Measurements from ENCODE around the gene ZNF615. TPM values are rescaled to one million over a fixed set of nuclear protein-coding genes. Genes with fewer than 3 reads are reported as not detected.
"Not testable (repeated sequence)": the region's sequence is repeated elsewhere in the genome, so short reads cannot be mapped to it uniquely, and the experiment has no call there.

The ZNF615 gene
- polyA plus RNA-seq, 1 donor from 2014 or later = 8.4 TPM

DNA sequence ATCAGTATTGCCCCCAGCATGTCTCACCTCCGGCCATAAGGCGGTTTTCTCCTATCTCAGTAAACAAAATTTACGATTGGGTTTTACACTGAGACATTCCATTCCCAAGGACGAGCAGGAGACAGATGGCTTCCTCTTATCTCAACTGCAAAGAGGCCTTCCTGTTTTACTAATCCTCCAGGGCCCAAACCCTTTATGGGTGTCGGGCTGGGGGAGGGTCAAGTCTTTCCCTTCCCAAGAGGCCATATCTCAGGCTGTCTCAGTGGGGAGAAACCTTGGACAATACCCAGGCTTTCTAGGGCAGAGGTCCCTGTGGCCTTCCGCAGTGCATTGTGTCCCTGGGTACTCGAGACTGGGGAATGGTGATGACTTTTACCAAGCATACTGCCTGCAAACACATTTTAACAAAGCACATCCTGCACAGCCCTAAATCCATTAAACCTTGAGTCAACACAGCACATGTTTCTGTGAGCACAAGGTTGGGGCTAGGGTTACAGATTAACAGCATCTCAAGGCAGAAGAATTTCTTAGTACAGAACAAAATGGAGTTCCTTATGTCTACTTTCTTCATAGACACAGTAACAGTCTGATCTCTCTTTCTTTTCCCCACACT, 47.3 kb downstream of the ZNF615 start:
- Mint-ChIP-seq H3K9me3 (peaks cover 23 to 76% (median 59%) of the 10 kb centered on the region in 3 donors), H3K36me3 (peaks cover 15% of the 10 kb centered on the region)
- not testable (repeated sequence) for H3K4me1 Mint-ChIP-seq, H3K27me3 Mint-ChIP-seq, H3K4me3 Mint-ChIP-seq, H3K27ac Mint-ChIP-seq

DNA sequence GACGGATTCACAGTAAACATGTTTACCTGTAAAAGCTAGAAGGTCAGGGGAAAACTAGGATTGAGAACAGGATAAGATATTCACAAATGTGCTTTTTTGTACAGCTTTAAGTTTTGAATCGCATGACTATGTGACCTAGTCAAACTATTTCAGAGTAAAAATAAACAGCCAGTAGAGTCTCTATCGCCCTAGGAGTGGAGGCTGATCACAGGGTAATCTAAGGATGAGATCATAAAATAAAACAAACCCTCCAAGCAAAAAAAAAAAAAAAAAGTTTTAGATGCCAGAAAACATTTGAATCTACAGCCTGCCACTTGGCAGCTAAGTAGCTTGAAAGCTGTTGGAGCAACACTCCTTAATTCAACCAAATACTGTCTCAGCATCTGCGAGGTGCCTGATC, 48.2 kb downstream of the ZNF615 start:
- H3K27me3 Mint-ChIP-seq = no peaks in the 10 kb centered on the region
- H3K4me3 Mint-ChIP-seq = peak overlapping the region in 1 of 4 donors; percentile 68
- peaks cover 23 to 72% (median 50%) of the 10 kb centered on the region in 3 donors for H3K9me3 Mint-ChIP-seq
- peaks cover 7% of the 10 kb centered on the region for H3K36me3 Mint-ChIP-seq
- H3K4me1 Mint-ChIP-seq = no peaks in the 10 kb centered on the region
- H3K27ac Mint-ChIP-seq = peak overlapping the region in 1 of 3 donors; percentile 62

DNA sequence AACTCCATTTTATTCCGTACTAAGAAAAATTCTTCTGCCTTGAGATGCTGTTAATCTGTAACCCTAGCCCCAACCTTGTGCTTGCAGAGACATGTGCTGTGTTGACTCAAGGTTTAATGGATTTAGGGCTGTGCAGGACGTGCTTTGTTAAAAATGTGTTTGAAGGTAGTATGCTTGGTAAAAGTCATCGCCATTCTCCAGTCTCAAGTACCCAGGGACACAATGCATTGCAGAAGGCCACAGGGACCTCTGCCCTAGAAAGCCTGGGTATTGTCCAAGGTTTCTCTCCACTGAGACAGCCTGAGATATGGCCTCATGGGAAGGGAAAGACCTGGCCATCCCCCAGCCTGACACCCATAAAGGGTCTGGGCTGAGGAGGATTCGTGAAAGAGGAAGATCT, 50.2 kb downstream of the ZNF615 start:
- H3K4me3 Mint-ChIP-seq, H3K27me3 Mint-ChIP-seq, H3K27ac Mint-ChIP-seq, H3K4me1 Mint-ChIP-seq: not testable (repeated sequence)
- peaks cover 23 to 61% (median 45%) of the 10 kb centered on the region in 3 donors for H3K9me3 Mint-ChIP-seq
- peaks cover 11% of the 10 kb centered on the region for H3K36me3 Mint-ChIP-seq

DNA sequence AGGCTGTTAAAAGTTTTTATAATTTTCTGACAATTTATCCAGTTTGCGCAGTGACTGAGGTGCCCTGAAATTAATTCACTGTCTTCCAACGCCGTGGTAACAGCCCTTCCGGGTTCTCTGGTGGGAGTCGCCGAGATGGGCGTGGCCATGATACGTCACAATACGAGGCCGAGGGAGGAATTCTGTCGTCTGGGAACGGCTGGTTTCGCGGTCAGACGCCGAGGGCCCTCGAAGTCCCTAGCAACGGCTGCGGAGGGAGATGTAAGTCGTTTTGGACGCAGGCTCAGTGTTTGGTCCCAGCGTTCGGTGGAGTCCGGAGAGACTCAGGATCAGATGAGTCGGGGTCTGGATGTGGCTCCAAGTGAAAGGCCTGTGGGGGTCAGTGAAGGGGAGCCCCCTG, 59.0 kb downstream of the ZNF615 start:
- H3K4me3 Mint-ChIP-seq = no peak overlapping the region
- no peaks in the 10 kb centered on the region for H3K4me1 Mint-ChIP-seq
- H3K27me3 Mint-ChIP-seq = no peaks in the 10 kb centered on the region
- H3K27ac Mint-ChIP-seq = no peak overlapping the region
- peaks cover 16 to 56% (median 52%) of the 10 kb centered on the region in 3 donors for H3K9me3 Mint-ChIP-seq
- peaks cover 18% of the 10 kb centered on the region for H3K36me3 Mint-ChIP-seq

DNA sequence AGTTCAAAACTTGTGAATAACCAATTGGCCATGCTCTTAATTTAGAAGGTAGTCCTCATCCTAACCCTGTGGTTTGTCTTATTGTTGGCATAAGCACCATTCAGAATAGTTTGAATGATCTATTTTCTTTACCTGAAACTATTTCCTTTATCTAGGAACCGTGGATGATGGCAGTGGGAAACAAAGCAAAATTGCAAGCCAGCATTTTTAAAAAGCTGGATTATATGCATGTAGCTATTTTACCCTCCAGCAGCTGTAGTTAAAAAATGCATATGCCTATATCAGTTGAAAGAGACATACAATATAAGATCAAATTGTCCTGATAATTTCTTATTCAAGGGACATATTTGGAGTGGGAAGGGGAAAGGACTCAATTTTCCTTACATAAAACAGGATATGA, 61.4 kb downstream of the ZNF615 start:
- H3K36me3 Mint-ChIP-seq = peaks cover 33% of the 10 kb centered on the region
- H3K4me1 Mint-ChIP-seq = peaks cover 0 to 1% (median 0%) of the 10 kb centered on the region in 3 donors
- H3K9me3 Mint-ChIP-seq = peaks cover 29 to 65% (median 53%) of the 10 kb centered on the region in 3 donors
- no peaks in the 10 kb centered on the region for H3K27me3 Mint-ChIP-seq
- peak overlapping the region in 1 of 4 donors; percentile 12 for H3K4me3 Mint-ChIP-seq
- no peak overlapping the region for H3K27ac Mint-ChIP-seq

DNA sequence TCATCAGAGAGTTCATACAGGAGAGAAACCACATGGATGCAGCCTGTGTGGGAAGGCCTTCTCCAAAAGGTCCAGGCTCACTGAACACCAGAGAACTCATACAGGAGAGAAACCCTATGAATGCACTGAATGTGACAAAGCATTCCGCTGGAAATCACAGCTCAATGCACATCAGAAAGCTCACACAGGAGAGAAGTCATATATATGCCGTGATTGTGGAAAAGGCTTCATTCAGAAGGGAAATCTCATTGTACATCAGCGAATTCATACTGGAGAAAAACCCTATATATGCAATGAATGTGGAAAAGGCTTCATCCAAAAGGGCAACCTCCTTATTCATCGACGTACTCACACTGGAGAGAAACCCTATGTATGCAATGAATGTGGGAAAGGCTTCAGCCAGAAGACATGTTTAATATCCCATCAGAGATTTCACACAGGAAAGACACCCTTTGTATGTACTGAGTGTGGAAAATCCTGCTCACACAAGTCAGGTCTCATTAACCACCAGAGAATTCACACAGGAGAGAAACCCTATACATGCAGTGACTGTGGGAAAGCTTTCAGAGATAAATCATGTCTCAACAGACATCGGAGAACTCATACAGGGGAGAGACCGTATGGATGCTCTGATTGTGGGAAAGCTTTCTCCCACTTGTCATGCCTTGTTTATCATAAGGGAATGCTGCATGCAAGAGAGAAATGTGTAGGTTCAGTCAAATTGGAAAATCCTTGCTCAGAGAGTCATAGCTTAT, 63.0 kb downstream of the ZNF615 start:
- H3K9me3 Mint-ChIP-seq = peaks cover 39 to 71% (median 51%) of the 10 kb centered on the region in 3 donors
- H3K36me3 Mint-ChIP-seq = peaks cover 46% of the 10 kb centered on the region
- peaks cover 0 to 1% (median 0%) of the 10 kb centered on the region in 3 donors for H3K4me1 Mint-ChIP-seq
- peaks cover 1% of the 10 kb centered on the region for H3K27me3 Mint-ChIP-seq
- no peak overlapping the region for H3K4me3 Mint-ChIP-seq
- H3K27ac Mint-ChIP-seq = peak overlapping the region in 1 of 3 donors; percentile 53

Other genes starting within 250 kb of the ZNF615 start
- gene FPR2, start 247.0 kb downstream of the ZNF615 start, polyA plus RNA-seq = not detected
- gene FPR3, start 213.1 kb downstream of the ZNF615 start, polyA plus RNA-seq = not detected
- 4.4 TPM for gene ZNF577, start 120.3 kb downstream of the ZNF615 start, polyA plus RNA-seq
- gene ZNF649, start 103.2 kb downstream of the ZNF615 start, polyA plus RNA-seq = 9.8 TPM
- gene ZNF613, start 80.7 kb downstream of the ZNF615 start, polyA plus RNA-seq = 4.6 TPM
- 18.9 TPM for gene ZNF350, start 21.4 kb downstream of the ZNF615 start, polyA plus RNA-seq
- 5.0 TPM for gene ZNF614, start 20.2 kb upstream of the ZNF615 start, polyA plus RNA-seq
- gene ZNF432, start 40.6 kb upstream of the ZNF615 start, polyA plus RNA-seq = 4.4 TPM
- gene ZNF841, start 87.6 kb upstream of the ZNF615 start, polyA plus RNA-seq = 4.5 TPM
- gene ZNF616, start 131.7 kb upstream of the ZNF615 start, polyA plus RNA-seq = 5.8 TPM
- gene ZNF836, start 163.4 kb upstream of the ZNF615 start, polyA plus RNA-seq = 14.0 TPM
- 204 TPM for gene PPP2R1A, start 181.8 kb upstream of the ZNF615 start, polyA plus RNA-seq

All from IgD-negative memory B cell (primary cell).